ENCODE results near the gene GPAT3.

DNA sequence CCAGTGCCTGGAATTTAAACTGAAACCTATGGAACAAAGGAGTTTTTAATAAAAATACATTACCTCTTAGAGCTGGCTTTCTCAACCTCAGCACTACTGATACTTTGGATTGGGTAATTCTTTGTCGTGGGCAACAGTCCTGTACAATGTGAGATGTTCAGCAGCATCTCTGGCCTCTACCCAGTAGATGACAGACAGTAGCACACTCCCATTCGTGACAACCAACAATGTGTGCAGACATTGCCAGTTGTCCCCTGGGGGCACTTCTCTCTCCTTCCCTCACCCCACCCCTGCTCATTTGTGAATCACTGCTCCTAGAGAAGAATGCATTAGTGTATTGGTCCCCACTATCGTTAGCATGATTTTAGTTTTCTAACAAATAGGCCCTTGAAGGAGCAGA is 16.2 kb downstream of the GPAT3 start:
- no peak for TF ChIP-seq TCF7L2 (IDR thresholded peaks at IDR 0.05; ENCODE audit: borderline replicate concordance, low read depth, low read length)
- TF ChIP-seq ZNF174 (tag by site-specific recombination; IDR thresholded peaks at IDR 0.05) = no peak
- TF ChIP-seq, protein P1, sequence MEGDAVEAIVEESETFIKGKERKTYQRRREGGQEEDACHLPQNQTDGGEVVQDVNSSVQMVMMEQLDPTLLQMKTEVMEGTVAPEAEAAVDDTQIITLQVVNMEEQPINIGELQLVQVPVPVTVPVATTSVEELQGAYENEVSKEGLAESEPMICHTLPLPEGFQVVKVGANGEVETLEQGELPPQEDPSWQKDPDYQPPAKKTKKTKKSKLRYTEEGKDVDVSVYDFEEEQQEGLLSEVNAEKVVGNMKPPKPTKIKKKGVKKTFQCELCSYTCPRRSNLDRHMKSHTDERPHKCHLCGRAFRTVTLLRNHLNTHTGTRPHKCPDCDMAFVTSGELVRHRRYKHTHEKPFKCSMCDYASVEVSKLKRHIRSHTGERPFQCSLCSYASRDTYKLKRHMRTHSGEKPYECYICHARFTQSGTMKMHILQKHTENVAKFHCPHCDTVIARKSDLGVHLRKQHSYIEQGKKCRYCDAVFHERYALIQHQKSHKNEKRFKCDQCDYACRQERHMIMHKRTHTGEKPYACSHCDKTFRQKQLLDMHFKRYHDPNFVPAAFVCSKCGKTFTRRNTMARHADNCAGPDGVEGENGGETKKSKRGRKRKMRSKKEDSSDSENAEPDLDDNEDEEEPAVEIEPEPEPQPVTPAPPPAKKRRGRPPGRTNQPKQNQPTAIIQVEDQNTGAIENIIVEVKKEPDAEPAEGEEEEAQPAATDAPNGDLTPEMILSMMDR (tag by site-specific recombination; IDR thresholded peaks at IDR 0.05) = no peak
- no peak for TF ChIP-seq ZBTB20 (tag by site-specific recombination; IDR thresholded peaks at IDR 0.05)
- TF ChIP-seq REST (tag by site-specific recombination; IDR thresholded peaks at IDR 0.05) = no peak
- TF ChIP-seq, protein P2, sequence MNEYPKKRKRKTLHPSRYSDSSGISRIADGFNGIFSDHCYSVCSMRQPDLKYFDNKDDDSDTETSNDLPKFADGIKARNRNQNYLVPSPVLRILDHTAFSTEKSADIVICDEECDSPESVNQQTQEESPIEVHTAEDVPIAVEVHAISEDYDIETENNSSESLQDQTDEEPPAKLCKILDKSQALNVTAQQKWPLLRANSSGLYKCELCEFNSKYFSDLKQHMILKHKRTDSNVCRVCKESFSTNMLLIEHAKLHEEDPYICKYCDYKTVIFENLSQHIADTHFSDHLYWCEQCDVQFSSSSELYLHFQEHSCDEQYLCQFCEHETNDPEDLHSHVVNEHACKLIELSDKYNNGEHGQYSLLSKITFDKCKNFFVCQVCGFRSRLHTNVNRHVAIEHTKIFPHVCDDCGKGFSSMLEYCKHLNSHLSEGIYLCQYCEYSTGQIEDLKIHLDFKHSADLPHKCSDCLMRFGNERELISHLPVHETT (tag by site-specific recombination; IDR thresholded peaks at IDR 0.05) = no peak
- TF ChIP-seq ZNF621 (tag by site-specific recombination; IDR thresholded peaks at IDR 0.05) = no peak
- no peak for TF ChIP-seq KLF16 (tag by site-specific recombination; IDR thresholded peaks at IDR 0.05)
- TF ChIP-seq ZNF791 (tag by site-specific recombination; IDR thresholded peaks at IDR 0.05) = no peak
- TF ChIP-seq SCRT1 (tag by site-specific recombination; IDR thresholded peaks at IDR 0.05; ENCODE audit: borderline replicate concordance) = no peak
- TF ChIP-seq GLI4 (tag by site-specific recombination; IDR thresholded peaks at IDR 0.05) = no peak
- no peak for TF ChIP-seq ZNF658 (tag by site-specific recombination; IDR thresholded peaks at IDR 0.05)
- TF ChIP-seq ZNF292 (tag by site-specific recombination; IDR thresholded peaks at IDR 0.05; ENCODE audit: borderline replicate concordance, low read depth) = no peak
